A549 (cell line): ENCODE measurements around the gene CBX3. TPM values are rescaled to one million over a fixed set of nuclear protein-coding genes. Genes with fewer than 3 reads are reported as not detected.
A peak's percentile ranks its signal among the peaks of the same experiment; 100 is the strongest.

Source experiments
- ATAC-seq, 2 experiments: fragments of 200-7000 bp in 1 of 2; fragments of >200 bp in 1 of 2; cut with Nextera tagmentation in 1 of 2; cut with Tn5 transposase in 1 of 2; 3 replicates each; pipeline versions ENCODE4 v1.8.0 to v1.9.1; 2018 to 2020; ENCODE audit warnings: mild to moderate bottlenecking in 1 of 2, moderate library complexity in 1 of 2
- CTCF ChIA-PET: fragments of 300-600 bp; sonication (Branson Sonifier 250); formaldehyde crosslinking; extraction: SDS; loops from one replicate; lab custom pipeline; 2021; ENCODE audit warnings: antibody characterized with exemption, inconsistent platforms; lab: Yijun Ruan, JAX
- POLR2A ChIA-PET: fragments of 350-600 bp; formaldehyde crosslinking; extraction: SDS; loops from one replicate; lab custom pipeline; 2021; ENCODE audit warnings: antibody characterized with exemption, inconsistent platforms; lab: Yijun Ruan, JAX
- DNase-seq, 2 experiments: peaks; one replicate each; pipeline versions ENCODE4 v3.0.0 to v3.0.0-alpha.2; 2011 to 2016; ENCODE audit warnings: low read depth in 1 of 2, low spot score in 1 of 2
- FAIRE-seq: peaks from 2 replicates; lab custom pipeline; 2011; peaks lifted over from hg19 to GRCh38; lab: Jason Lieb, UNC
- H3K27ac ChIP-seq, 2 experiments: fragments of >200 bp; sonication (Bioruptor Twin); formaldehyde crosslinking; 3 replicates each; pipeline ENCODE4 v1.5.1; 2016 to 2017
- H3K4me1 ChIP-seq: fragments of >200 bp; sonication (Bioruptor Twin); formaldehyde crosslinking; 3 replicates; pipeline ENCODE4 v1.6.1; 2016
- H3K4me2 ChIP-seq: fragments of >200 bp; sonication (Bioruptor Twin); formaldehyde crosslinking; 3 replicates; pipeline ENCODE4 v1.6.1; 2016
- H3K4me3 ChIP-seq: fragments of >200 bp; sonication (Bioruptor Twin); formaldehyde crosslinking; 3 replicates; pipeline ENCODE4 v1.5.1; 2016
- H3K9me3 ChIP-seq: fragments of >200 bp; sonication (Bioruptor Twin); formaldehyde crosslinking; 3 replicates; pipeline ENCODE4 v1.6.1; 2016
- BHLHE40 ChIP-seq: IDR thresholded peaks from 2 replicates; pipeline ENCODE4 v1.6.1; 2012; ENCODE audit warnings: low read depth, low read length, inconsistent platforms
- CBX2 ChIP-seq: fragments of 200-600 bp; sonication (generic); IDR thresholded peaks from 2 replicates; pipeline ENCODE4 v1.6.1; 2016; ENCODE audit warnings: low read depth, mild to moderate bottlenecking, borderline replicate concordance
- CBX8 ChIP-seq: fragments of 200-600 bp; sonication (generic); IDR thresholded peaks from 2 replicates; pipeline ENCODE4 v1.6.1; 2016
- CEBPB ChIP-seq, 2 experiments: fragments of >200 bp in 1 of 2; sonication (Bioruptor Twin) in 1 of 2; formaldehyde crosslinking in 1 of 2; IDR thresholded peaks; 2 replicates each; pipeline ENCODE4 v1.6.1; 2012 to 2016
- CHD2 ChIP-seq: fragments of 150-350 bp; IDR thresholded peaks from 2 replicates; pipeline ENCODE4 v1.6.1; 2014; ENCODE audit warnings: low read length; ENCODE audit not compliant: partially characterized antibody
- EHF ChIP-seq: fragments of 250-450 bp; sonication (Bioruptor Pico); IDR thresholded peaks from 2 replicates; pipeline ENCODE4 v1.5.0; 2020; ENCODE audit warnings: mild to moderate bottlenecking
- EHMT2 ChIP-seq: fragments of 200-600 bp; sonication (generic); IDR thresholded peaks from 2 replicates; pipeline ENCODE4 v1.6.1; 2016; ENCODE audit warnings: antibody characterized with exemption, low read depth, mild to moderate bottlenecking, moderate library complexity
- EP300 ChIP-seq, 2 experiments: fragments of >200 bp; sonication (Bioruptor Twin); formaldehyde crosslinking; IDR thresholded peaks; 2 replicates in 1 of 2; 3 replicates in 1 of 2; pipeline ENCODE4 v1.6.1; 2016 to 2017
- ESRRA ChIP-seq: fragments of 150-350 bp; IDR thresholded peaks from 2 replicates; pipeline ENCODE4 v1.6.1; 2014; ENCODE audit warnings: mild to moderate bottlenecking, low read length, borderline replicate concordance
- FOSB ChIP-seq: fragments of 250-450 bp; sonication (Bioruptor Pico); IDR thresholded peaks from 2 replicates; pipeline ENCODE4 v1.5.0; 2020; ENCODE audit warnings: mild to moderate bottlenecking, moderate library complexity
- FOXS1 ChIP-seq: fragments of 250-450 bp; sonication (Bioruptor Pico); IDR thresholded peaks from 2 replicates; pipeline ENCODE4 v1.5.0; 2020; ENCODE audit warnings: mild to moderate bottlenecking, moderate library complexity
- HDAC2 ChIP-seq: fragments of 200-600 bp; sonication (generic); IDR thresholded peaks from 2 replicates; pipeline ENCODE4 v1.6.1; 2016
- HEYL ChIP-seq: fragments of 250-450 bp; sonication (Bioruptor Pico); IDR thresholded peaks from 2 replicates; pipeline ENCODE4 v1.8.0; 2021; ENCODE audit warnings: mild to moderate bottlenecking, moderate library complexity
- HMGXB4 ChIP-seq: fragments of 250-450 bp; sonication (Bioruptor Pico); IDR thresholded peaks from 2 replicates; pipeline ENCODE4 v1.5.0; 2021; ENCODE audit warnings: mild to moderate bottlenecking, moderate library complexity, borderline replicate concordance
- HOXA7 ChIP-seq: fragments of 250-450 bp; sonication (Bioruptor Pico); IDR thresholded peaks from 2 replicates; pipeline ENCODE4 v1.5.0; 2020; ENCODE audit warnings: mild to moderate bottlenecking, moderate library complexity
- HOXB13 ChIP-seq: fragments of 250-450 bp; sonication (Bioruptor Pico); IDR thresholded peaks from 2 replicates; pipeline ENCODE4 v1.5.0; 2020; ENCODE audit warnings: low read depth, mild to moderate bottlenecking, moderate library complexity
- HOXB5 ChIP-seq: fragments of 250-450 bp; sonication (Bioruptor Pico); IDR thresholded peaks from 2 replicates; pipeline ENCODE4 v1.5.0; 2020; ENCODE audit warnings: mild to moderate bottlenecking, moderate library complexity
- JUN ChIP-seq, 2 experiments: fragments of >200 bp; sonication (Bioruptor Twin); formaldehyde crosslinking; IDR thresholded peaks; 2 replicates in 1 of 2; 3 replicates in 1 of 2; pipeline ENCODE4 v1.6.1; 2016 to 2017
- MAFK ChIP-seq: fragments of 450-650 bp; IDR thresholded peaks from 2 replicates; pipeline ENCODE4 v1.6.1; 2014; ENCODE audit not compliant: partially characterized antibody
- MAZ ChIP-seq: fragments of 150-350 bp; IDR thresholded peaks from 2 replicates; pipeline ENCODE4 v1.6.1; 2014; ENCODE audit warnings: antibody characterized with exemption, low read depth, low read length, borderline replicate concordance
- MYC ChIP-seq: IDR thresholded peaks from 2 replicates; pipeline ENCODE4 v1.6.1; 2012; ENCODE audit warnings: mild to moderate bottlenecking, inconsistent platforms, low read length, improper control_type of control experiment, borderline replicate concordance
- NFE2L2 ChIP-seq: fragments of 150-350 bp; conservative IDR thresholded peaks from 2 replicates; pipeline ENCODE4 v1.6.1; 2014; ENCODE audit warnings: low read length
- NPAS2 ChIP-seq: fragments of 250-450 bp; sonication (Bioruptor Pico); IDR thresholded peaks from 2 replicates; pipeline ENCODE4 v1.8.0; 2022; ENCODE audit warnings: mild to moderate bottlenecking, moderate library complexity, borderline replicate concordance
- NR3C1 ChIP-seq: fragments of >200 bp; sonication (Bioruptor Twin); formaldehyde crosslinking; IDR thresholded peaks from 3 replicates; pipeline ENCODE4 v1.6.1; 2017
- POLR2A ChIP-seq: IDR thresholded peaks from 2 replicates; pipeline ENCODE4 v1.6.1; 2012; ENCODE audit warnings: mild to moderate bottlenecking, low read length
- POLR2AphosphoS2 ChIP-seq: conservative IDR thresholded peaks from 2 replicates; pipeline ENCODE4 v1.6.1; 2012; ENCODE audit warnings: low read length, improper control_type of control experiment, inconsistent platforms
- RARB ChIP-seq: fragments of 250-450 bp; sonication (Bioruptor Pico); IDR thresholded peaks from 2 replicates; pipeline ENCODE4 v1.8.0; 2021; ENCODE audit warnings: mild to moderate bottlenecking, moderate library complexity
- RFX5 ChIP-seq: fragments of 450-650 bp; IDR thresholded peaks from 2 replicates; pipeline ENCODE4 v1.7.1; 2014; ENCODE audit warnings: antibody characterized with exemption, mild to moderate bottlenecking, moderate library complexity
- RNF2 ChIP-seq: fragments of 200-600 bp; sonication (generic); IDR thresholded peaks from 2 replicates; pipeline ENCODE4 v1.6.1; 2016; ENCODE audit warnings: low read depth, mild to moderate bottlenecking, antibody characterized with exemption, moderate library complexity, borderline replicate concordance
- SMC3 ChIP-seq: fragments of >200 bp; sonication (Bioruptor Twin); formaldehyde crosslinking; IDR thresholded peaks from 3 replicates; pipeline ENCODE4 v1.6.1; 2018; ENCODE audit warnings: inconsistent platforms
- TFCP2L1 ChIP-seq: fragments of 250-450 bp; sonication (Bioruptor Pico); IDR thresholded peaks from 2 replicates; pipeline ENCODE4 v1.5.0; 2021; ENCODE audit warnings: mild to moderate bottlenecking
- TP53 ChIP-seq: fragments of 250-450 bp; sonication (Bioruptor Pico); IDR thresholded peaks from 2 replicates; pipeline ENCODE4 v1.5.0; 2021; ENCODE audit warnings: mild to moderate bottlenecking, moderate library complexity
- ZC3H11A ChIP-seq: fragments of 450-650 bp; IDR thresholded peaks from 2 replicates; pipeline ENCODE4 v1.6.1; 2014; ENCODE audit warnings: antibody characterized with exemption, mild to moderate bottlenecking
- ZFP36 ChIP-seq: fragments of 450-650 bp; IDR thresholded peaks from 2 replicates; pipeline ENCODE4 v1.6.1; 2014; ENCODE audit warnings: borderline replicate concordance; ENCODE audit not compliant: partially characterized antibody
- WGBS: methylation state at CpG from one replicate; pipeline ENCODE4 v1.1.6; 2017; ENCODE audit errors: missing lambda C conversion rate; 5-methylcytosine and 5-hydroxymethylcytosine counted together
- polyA plus RNA-seq, 4 experiments: library from polyadenylated mRNA; depleted of rRNA in 3 of 4; stranded (reverse); fragments of >200 nt; fragmentation: RNase III in 1 of 4; extraction: RNeasy Plus Mini Kit Qiagen cat#74134 plus additional on column Dnase treatment in 1 of 4; gene quantifications; 2 replicates in 3 of 4; 3 replicates in 1 of 4; pipeline ENCODE4 v1.2.3, GENCODE V29; 2011 to 2017
- TF ChIP-seq, protein P1 (sequence below): IDR thresholded peaks from 2 replicates; pipeline ENCODE4 v1.6.1; 2012; ENCODE audit warnings: low read depth, borderline replicate concordance
- TF ChIP-seq, protein P2 (sequence below): fragments of >200 bp; sonication (Bioruptor Twin); formaldehyde crosslinking; IDR thresholded peaks from 2 replicates; pipeline ENCODE4 v1.6.1; 2016
- TF ChIP-seq, protein P3 (sequence below): fragments of 150-350 bp; IDR thresholded peaks from 2 replicates; pipeline ENCODE4 v1.6.1; 2014; ENCODE audit warnings: low read depth, mild to moderate bottlenecking, low read length
- TF ChIP-seq, protein P4 (sequence below): fragments of 250-450 bp; sonication (Bioruptor Pico); IDR thresholded peaks from 2 replicates; pipeline ENCODE4 v1.5.0; 2020; ENCODE audit warnings: low read depth, mild to moderate bottlenecking, moderate library complexity

Gene CBX3
- polyA plus RNA-seq, 2 of the 4 experiments (the other 2 are of a cell fraction) = 275 to 288 TPM

DNA sequence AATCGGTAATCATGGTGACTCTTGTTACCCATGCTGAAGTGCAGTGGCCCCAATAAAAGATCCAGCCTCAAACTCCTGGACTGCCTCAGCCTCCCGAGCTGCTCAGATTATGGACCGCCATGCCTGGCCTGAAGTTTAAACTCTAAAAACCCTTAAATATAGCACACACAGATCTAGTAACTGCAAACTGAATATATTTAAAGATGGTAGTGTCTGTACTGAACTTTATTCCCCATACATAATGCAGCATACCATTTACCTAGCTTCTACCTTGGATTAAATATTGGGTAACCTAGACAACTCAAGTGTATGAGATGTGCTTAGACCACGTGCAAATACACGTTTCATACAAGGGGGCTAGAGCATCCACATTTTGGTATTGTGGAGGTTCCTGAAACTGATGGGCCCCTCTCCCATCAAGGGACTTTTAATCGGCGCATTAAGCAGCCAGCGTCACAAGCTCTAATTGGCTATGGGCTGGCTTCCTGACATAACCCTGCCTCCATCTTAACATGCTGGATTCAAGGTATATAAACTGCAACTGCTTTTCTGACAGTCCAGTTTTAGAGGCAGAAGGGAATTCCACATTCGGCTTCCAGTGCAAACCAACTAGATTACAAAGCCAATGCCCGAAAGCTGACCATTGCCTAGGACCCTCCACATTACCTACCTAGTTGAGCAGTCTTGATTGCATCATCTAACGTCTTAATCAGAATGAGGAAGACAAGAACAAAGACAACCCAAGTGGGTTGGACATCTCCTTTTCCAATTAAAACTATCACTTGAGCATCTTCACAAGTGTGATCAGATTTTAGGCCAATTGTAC is 14.0 kb upstream of the CBX3 start:
- H3K27ac ChIP-seq = peak overlapping the region in 1 of 2 experiments; percentile 57; a peak in 2 of 6 replicates
- H3K4me2 ChIP-seq = no peak overlapping the region
- peaks cover 95% of the 10 kb centered on the region for H3K4me1 ChIP-seq
- CTCF ChIA-PET = interaction anchor here (0.9 to 3.2 kb wide), 6 partner anchors 10 to 295 kb away, joined by 3 to 31 read pairs (median 4); partner anchors contain the start of gene NFE2L3
- ATAC-seq (peak; percentile 14 to 26; a peak in 4 of 6 replicates), DNase-seq (no peak), FAIRE-seq (no peak)
- POLR2A ChIA-PET = interaction anchor here (1.2 to 3.8 kb wide), 8 partner anchors 10 to 97 kb away, joined by 6 to 42 read pairs (median 10); partner anchors contain the start of genes CBX3, HNRNPA2B1 and NFE2L3
- no peak overlapping the region for H3K4me3 ChIP-seq
- 76% methylated on average over 11 of the region's 11 CpGs for WGBS
- H3K9me3 ChIP-seq = no peaks in the 10 kb centered on the region
- TF ChIP-seq HOXB13 (CRISPR knock-in tag) = no peak
- no peak for TF ChIP-seq BHLHE40
- TF ChIP-seq RFX5 = no peak
- no peak for TF ChIP-seq RNF2
- no peak for TF ChIP-seq ZC3H11A
- no peak for TF ChIP-seq MAZ
- TF ChIP-seq EHMT2 = no peak
- TF ChIP-seq, protein P1, sequence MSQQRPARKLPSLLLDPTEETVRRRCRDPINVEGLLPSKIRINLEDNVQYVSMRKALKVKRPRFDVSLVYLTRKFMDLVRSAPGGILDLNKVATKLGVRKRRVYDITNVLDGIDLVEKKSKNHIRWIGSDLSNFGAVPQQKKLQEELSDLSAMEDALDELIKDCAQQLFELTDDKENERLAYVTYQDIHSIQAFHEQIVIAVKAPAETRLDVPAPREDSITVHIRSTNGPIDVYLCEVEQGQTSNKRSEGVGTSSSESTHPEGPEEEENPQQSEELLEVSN = no peak
- TF ChIP-seq RARB (CRISPR knock-in tag) = peak; percentile 81
- no peak for TF ChIP-seq HDAC2
- no peak for TF ChIP-seq HEYL
- TF ChIP-seq, protein P2, sequence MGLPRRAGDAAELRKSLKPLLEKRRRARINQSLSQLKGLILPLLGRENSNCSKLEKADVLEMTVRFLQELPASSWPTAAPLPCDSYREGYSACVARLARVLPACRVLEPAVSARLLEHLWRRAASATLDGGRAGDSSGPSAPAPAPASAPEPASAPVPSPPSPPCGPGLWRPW = no peak
- TF ChIP-seq HMGXB4 (CRISPR knock-in tag) = peak; percentile 18; the same call in 1 of the 2 replicates
- no peak for TF ChIP-seq FOXS1 (CRISPR knock-in tag)
- no peak for TF ChIP-seq EP300 (IDR thresholded peaks at IDR 0.05)
- no peak for TF ChIP-seq MAFK
- peak; percentile 14 to 74; a peak in 3 of 4 replicates for TF ChIP-seq CEBPB (IDR thresholded peaks at IDR 0.05)
- TF ChIP-seq CHD2 = peak; percentile 53
- TF ChIP-seq CBX8 = no peak
- no peak for TF ChIP-seq POLR2A
- TF ChIP-seq NFE2L2 = no peak; the same call in 1 of the 2 replicates
- TF ChIP-seq, protein P3, sequence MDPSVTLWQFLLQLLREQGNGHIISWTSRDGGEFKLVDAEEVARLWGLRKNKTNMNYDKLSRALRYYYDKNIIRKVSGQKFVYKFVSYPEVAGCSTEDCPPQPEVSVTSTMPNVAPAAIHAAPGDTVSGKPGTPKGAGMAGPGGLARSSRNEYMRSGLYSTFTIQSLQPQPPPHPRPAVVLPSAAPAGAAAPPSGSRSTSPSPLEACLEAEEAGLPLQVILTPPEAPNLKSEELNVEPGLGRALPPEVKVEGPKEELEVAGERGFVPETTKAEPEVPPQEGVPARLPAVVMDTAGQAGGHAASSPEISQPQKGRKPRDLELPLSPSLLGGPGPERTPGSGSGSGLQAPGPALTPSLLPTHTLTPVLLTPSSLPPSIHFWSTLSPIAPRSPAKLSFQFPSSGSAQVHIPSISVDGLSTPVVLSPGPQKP = no peak
- peak in 1 of 2 experiments; percentile 16; a peak in 2 of 5 replicates for TF ChIP-seq JUN (IDR thresholded peaks at IDR 0.05)
- 0 out of 3 replicates have a peak, but pooled peaks have one; percentile 3 for TF ChIP-seq SMC3
- TF ChIP-seq, protein P4, sequence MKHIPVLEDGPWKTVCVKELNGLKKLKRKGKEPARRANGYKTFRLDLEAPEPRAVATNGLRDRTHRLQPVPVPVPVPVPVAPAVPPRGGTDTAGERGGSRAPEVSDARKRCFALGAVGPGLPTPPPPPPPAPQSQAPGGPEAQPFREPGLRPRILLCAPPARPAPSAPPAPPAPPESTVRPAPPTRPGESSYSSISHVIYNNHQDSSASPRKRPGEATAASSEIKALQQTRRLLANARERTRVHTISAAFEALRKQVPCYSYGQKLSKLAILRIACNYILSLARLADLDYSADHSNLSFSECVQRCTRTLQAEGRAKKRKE (CRISPR knock-in tag) = peak; percentile 40; the same call in 1 of the 2 replicates
- no peak for TF ChIP-seq EHF (CRISPR knock-in tag)
- TF ChIP-seq NR3C1 = no peak
- TF ChIP-seq MYC = no peak
- TF ChIP-seq ESRRA = no peak
- peak; percentile 93 for TF ChIP-seq TFCP2L1 (CRISPR knock-in tag)
- peak; percentile 88; the same call in 1 of the 2 replicates for TF ChIP-seq TP53 (CRISPR knock-in tag)
- peak; percentile 93 for TF ChIP-seq FOSB (CRISPR knock-in tag)
- peak; percentile 97 for TF ChIP-seq HOXA7 (CRISPR knock-in tag)
- TF ChIP-seq HOXB5 = peak; percentile 39; the same call in 1 of the 2 replicates
- no peak for TF ChIP-seq ZFP36
- no peak for TF ChIP-seq CBX2
- peak; percentile 98 for TF ChIP-seq POLR2AphosphoS2
- no peak for TF ChIP-seq NPAS2 (CRISPR knock-in tag)
